ENCODE results near the gene POC1A. TPM values are rescaled to one million over a fixed set of nuclear protein-coding genes. Genes with fewer than 3 reads are reported as not detected.

POC1A gene
- total and polyA plus RNA-seq, 2 of the 8 experiments (the other 6 are each of a cell fraction or from before 2014, with no cell fraction given), result 35.7 to 39.2 TPM

- no peak for TF ChIP-seq CHD7 (IDR thresholded peaks at IDR 0.05; ENCODE audit: insufficient replicate concordance, low read length)
Measured at GRCh38 chr3:52182691-52183090, 28.5 kb upstream of the POC1A start (continued).

Measured in H1 (cell line).